WI38 (cell line): ENCODE results near the gene HAGHL.
"Not testable (repeated sequence)": the region's sequence is repeated elsewhere in the genome, so short reads cannot be mapped to it uniquely, and the experiment has no call there.

ENCODE experiments used
- H3K4me3 ChIP-seq: 2 replicates; pipeline ENCODE4 v1.5.1; 2011; ENCODE audit warnings: low read depth, mild to moderate bottlenecking, control low read depth, low read length
- TF ChIP-seq, protein P1 (sequence below): IDR thresholded peaks from 2 replicates; pipeline ENCODE4 v1.5.1; 2012; ENCODE audit warnings: low read depth, mild to moderate bottlenecking, control low read depth, low read length

HAGHL gene

GRCh38 chr16:769934-770333, 43.0 kb downstream of the HAGHL start:
- no peak overlapping the region for H3K4me3 ChIP-seq
- TF ChIP-seq, protein P1, sequence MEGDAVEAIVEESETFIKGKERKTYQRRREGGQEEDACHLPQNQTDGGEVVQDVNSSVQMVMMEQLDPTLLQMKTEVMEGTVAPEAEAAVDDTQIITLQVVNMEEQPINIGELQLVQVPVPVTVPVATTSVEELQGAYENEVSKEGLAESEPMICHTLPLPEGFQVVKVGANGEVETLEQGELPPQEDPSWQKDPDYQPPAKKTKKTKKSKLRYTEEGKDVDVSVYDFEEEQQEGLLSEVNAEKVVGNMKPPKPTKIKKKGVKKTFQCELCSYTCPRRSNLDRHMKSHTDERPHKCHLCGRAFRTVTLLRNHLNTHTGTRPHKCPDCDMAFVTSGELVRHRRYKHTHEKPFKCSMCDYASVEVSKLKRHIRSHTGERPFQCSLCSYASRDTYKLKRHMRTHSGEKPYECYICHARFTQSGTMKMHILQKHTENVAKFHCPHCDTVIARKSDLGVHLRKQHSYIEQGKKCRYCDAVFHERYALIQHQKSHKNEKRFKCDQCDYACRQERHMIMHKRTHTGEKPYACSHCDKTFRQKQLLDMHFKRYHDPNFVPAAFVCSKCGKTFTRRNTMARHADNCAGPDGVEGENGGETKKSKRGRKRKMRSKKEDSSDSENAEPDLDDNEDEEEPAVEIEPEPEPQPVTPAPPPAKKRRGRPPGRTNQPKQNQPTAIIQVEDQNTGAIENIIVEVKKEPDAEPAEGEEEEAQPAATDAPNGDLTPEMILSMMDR: no peak

DNA sequence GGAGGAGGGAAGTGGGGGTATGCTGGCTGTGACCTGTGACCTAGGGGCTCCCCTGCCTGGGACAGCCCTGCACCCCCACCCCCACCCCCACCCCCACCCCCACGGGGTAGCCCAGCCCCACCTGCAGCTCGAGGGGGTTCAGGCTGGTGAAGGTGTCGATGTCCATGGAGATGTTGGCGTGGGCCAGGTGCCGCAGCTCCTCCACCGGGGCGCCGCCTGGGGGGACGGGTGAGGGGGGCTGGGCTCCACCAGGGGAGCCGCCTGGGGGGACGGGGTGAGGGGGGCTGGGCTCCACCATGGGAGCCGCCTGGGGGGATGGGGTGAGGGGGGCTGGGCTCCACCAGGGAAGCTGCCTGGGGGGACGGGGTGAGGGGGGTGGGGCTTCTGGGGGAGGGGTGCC, 43.5 kb downstream of the HAGHL start:
- no peak overlapping the region for H3K4me3 ChIP-seq
- TF ChIP-seq, protein P1: no peak

DNA sequence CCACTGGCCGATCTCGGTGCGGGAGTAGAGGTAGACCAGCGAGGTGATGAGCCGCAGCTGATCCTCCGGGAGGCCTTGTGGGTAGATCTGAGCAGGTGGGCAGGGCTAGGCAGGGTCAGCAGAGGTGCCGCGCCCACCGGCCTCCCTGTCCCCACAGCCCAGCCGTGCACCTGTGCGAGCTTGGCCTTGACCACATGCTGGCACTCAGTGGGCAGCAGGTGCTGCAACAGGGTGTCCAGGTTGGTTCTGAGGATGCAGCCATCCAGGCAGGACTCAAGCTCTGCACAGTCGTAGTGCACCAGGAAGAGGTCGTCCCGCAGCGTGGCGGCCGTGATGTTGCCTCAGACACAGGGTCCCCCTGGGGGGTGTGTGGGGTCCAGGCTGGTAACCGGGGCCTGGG, 46.1 kb downstream of the HAGHL start:
- H3K4me3 ChIP-seq: no peak overlapping the region
- TF ChIP-seq, protein P1: no peak

DNA sequence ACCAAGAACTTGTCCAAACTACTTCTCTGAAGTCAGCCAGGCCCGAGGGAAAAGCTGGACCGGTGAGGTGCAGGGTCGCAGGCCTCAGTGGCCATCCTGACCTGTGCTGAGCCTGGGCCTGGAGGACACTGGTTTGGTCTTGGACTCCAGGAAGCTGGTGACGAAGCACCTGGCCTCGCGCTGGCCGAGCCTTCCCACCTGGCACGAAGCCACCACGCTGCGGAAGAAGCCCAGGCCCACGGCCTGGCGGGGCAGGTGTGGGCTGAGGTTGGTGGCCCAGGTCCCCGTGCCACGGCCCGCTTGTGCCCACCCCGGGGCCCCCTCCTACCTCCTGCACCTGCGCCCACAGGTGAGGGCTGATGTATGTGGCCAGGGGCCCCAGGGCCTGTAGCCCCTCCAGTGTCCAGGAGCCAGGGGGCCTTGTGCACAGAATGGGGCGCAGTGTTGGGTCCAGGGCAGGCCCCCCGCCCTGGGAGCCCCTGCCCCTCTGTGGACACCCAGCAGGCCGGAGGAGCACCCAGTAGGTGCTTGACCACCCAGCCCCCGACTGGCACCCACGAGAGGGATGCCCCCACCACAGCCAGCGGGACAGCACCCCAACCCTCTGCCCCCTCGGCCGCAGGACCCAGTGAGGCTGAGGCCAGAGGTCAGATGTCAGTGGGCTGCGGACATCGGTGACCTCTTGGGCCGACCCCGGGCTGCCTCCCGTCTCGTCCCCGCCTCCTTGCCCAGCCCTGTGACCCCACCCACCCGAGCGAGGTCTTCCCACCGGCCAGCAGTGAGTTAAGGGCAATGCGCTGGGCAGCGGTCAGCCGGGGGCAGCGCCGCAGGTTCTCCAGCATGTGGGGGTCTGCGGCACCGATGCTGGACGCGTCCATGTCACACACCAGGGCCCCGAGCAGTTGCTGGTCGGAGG, 47.4 kb downstream of the HAGHL start:
- TF ChIP-seq, protein P1: no peak
- no peak overlapping the region for H3K4me3 ChIP-seq

DNA sequence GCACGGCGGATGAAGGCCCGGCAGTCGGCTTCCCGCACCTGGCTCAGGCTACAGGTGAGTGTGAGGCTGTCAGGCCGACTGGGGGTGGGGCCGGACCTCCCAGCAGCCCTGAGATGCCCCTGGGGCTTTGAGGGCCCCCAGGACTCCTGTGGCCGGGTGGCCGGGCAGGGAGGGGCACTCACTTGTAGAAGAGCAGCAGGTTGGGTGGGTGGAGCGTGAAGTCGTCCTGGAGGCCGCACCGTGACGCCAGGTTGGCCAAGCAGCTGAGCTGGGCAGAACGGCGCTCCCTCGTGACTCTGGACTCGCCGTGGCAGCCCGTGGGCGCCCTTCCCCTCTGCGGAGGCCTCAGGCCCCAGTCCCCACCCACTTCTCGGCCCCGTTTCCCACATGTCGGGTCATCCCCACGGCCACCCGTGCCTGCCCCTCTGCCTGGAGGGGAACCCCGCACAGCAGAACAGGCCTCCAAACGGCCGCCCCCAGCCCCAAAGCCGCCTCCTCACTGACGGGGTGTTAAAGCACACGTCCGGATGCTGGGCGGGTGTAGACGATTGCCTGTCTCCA, 48.4 kb downstream of the HAGHL start:
- TF ChIP-seq, protein P1: no peak
- no peak overlapping the region for H3K4me3 ChIP-seq

GRCh38 chr16:776298-776697, 49.4 kb downstream of the HAGHL start:
- H3K4me3 ChIP-seq: not testable (repeated sequence)

GRCh38 chr16:776824-777223, 49.9 kb downstream of the HAGHL start:
- TF ChIP-seq, protein P1: no peak
- H3K4me3 ChIP-seq: no peak overlapping the region
